Colonic mucosa (tissue), 4 donors: ENCODE measurements around the gene ACTL7B. TPM values are rescaled to one million over a fixed set of nuclear protein-coding genes. Genes with fewer than 3 reads are reported as not detected.
"Not testable (repeated sequence)": the region's sequence is repeated elsewhere in the genome, so short reads cannot be mapped to it uniquely, and the experiment has no call there.

Source experiments
- DNase-seq: peaks from one replicate; pipeline ENCODE4 v3.0.0-alpha.2; 2020
- H3K27ac ChIP-seq: fragments of 200-600 bp; one replicate; pipeline ENCODE4 v1.8.0; 2021
- H3K27me3 ChIP-seq: fragments of 200-600 bp; one replicate; pipeline ENCODE4 v1.8.0; 2021
- H3K36me3 ChIP-seq: fragments of 200-600 bp; one replicate; pipeline ENCODE4 v1.8.0; 2021
- H3K4me1 ChIP-seq: fragments of 200-600 bp; one replicate; pipeline ENCODE4 v1.8.0; 2021; ENCODE audit warnings: mild to moderate bottlenecking
- H3K4me3 ChIP-seq: fragments of 200-600 bp; one replicate; pipeline ENCODE4 v1.8.0; 2021
- H3K9ac ChIP-seq, 2 donors: one replicate each; pipeline ENCODE4 v1.7.0; 2013; ENCODE audit warnings: control low read depth in 2 of 2, low read depth in 2 of 2, low read length in 2 of 2
- H3K9me3 ChIP-seq: fragments of 200-600 bp; one replicate; pipeline ENCODE4 v1.8.0; 2021
- intact Hi-C: fragments of 100-400 bp; cut with DNase I; formaldehyde crosslinking; loops from one replicate; pipeline ENCODE4 v1.14.1; 2022
- total RNA-seq, 2 donors: library from RNA; stranded (reverse); fragmentation: NEBNext Ultra II Directional in 1 of 2; extraction: Animal tissue kit (Norgen Biotek cat#: 25700) in 1 of 2; gene quantifications; one replicate each; pipeline ENCODE4 v1.2.1, GENCODE V29; 2021
- TF ChIP-seq, protein P1 (sequence below): fragments of 200-600 bp; IDR thresholded peaks from one replicate; pipeline ENCODE4 v1.8.0; 2022; ENCODE audit warnings: antibody characterized with exemption, mild to moderate bottlenecking
- donor health status: healthy.
- donor health status: DM: no; HTN: no; CAD: no.
- donor health status: DM: no; HTN: no; CAD: no.

The ACTL7B gene
- total RNA-seq, 2 donors from 2014 or later = not detected

DNA sequence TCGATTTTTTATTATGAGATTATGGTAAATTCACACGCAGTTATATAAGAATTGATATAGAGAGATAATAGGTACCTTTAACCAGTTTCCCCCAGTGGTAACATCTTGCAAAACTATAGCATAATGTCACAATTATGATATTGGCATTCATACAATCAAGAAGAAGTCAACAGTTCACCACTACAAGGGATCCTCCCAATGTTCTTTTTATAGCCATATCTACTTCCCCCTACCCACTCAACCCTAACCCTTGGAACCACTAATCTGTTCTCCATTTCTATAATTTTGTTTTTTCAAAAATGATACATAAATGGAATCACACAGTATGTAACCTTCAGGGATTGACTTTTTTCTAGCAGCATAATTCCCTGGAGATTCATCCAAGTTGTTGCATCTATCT lies 9.8 kb downstream of the ACTL7B start:
- H3K27me3 ChIP-seq = no peaks in the 10 kb centered on the region
- TF ChIP-seq, protein P1, sequence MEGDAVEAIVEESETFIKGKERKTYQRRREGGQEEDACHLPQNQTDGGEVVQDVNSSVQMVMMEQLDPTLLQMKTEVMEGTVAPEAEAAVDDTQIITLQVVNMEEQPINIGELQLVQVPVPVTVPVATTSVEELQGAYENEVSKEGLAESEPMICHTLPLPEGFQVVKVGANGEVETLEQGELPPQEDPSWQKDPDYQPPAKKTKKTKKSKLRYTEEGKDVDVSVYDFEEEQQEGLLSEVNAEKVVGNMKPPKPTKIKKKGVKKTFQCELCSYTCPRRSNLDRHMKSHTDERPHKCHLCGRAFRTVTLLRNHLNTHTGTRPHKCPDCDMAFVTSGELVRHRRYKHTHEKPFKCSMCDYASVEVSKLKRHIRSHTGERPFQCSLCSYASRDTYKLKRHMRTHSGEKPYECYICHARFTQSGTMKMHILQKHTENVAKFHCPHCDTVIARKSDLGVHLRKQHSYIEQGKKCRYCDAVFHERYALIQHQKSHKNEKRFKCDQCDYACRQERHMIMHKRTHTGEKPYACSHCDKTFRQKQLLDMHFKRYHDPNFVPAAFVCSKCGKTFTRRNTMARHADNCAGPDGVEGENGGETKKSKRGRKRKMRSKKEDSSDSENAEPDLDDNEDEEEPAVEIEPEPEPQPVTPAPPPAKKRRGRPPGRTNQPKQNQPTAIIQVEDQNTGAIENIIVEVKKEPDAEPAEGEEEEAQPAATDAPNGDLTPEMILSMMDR = no peak
- no peak overlapping the region for H3K4me3 ChIP-seq
- no peaks in the 10 kb centered on the region for H3K36me3 ChIP-seq
- intact Hi-C loops = no loop called here
- no peaks in the 10 kb centered on the region for H3K9me3 ChIP-seq
- H3K9ac ChIP-seq = no peak overlapping the region
- H3K4me1 ChIP-seq = no peaks in the 10 kb centered on the region
- H3K27ac ChIP-seq = no peak overlapping the region
- DNase-seq = no peak

DNA sequence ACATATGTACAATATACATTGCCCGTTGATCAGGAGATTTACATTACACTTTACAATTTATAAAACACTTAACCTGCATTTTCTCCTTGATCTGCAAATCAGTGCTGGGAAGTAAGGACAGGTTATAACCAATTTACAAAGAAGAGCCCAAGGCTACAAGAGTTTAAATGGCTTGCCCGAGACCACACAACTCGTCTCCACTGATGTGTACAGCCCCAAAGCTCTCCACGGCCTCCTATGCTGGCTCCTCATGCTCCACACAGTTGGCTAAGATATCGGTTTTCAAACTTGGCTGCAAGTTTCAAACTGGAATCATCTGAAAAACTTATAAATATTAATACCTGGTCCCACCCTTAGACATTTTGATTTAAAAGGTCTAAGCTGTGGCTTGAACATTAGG lies 10.3 kb downstream of the ACTL7B start:
- Histone ChIP-seq H3K9me3 (no peaks in the 10 kb centered on the region), H3K36me3 (no peaks in the 10 kb centered on the region), H3K4me3 (no peak overlapping the region), H3K9ac (no peak overlapping the region), H3K27me3 (no peaks in the 10 kb centered on the region), H3K27ac (no peak overlapping the region), H3K4me1 (no peaks in the 10 kb centered on the region)
- TF ChIP-seq, protein P1 = no peak
- intact Hi-C loops = no loop called here
- DNase-seq = no peak

DNA sequence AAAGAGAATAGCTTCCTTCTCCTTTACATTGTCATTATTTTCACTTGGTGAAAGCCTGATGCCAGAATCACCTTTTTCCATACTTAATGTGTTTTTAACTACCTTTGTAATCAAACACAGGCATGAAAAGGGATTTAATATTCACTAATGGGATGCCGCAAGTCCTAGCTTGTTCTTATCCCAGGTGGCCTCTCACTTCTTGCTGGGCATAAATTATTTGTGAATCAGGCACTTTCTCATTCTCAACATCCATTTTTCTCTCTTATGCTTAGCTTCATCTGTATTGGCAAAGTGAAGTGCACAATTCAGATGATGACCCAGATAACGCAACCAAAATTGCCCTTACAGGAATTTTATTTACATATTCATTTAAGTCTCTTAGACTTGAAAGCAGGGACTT lies 10.9 kb downstream of the ACTL7B start:
- H3K4me1 ChIP-seq = no peaks in the 10 kb centered on the region
- intact Hi-C loops = no loop called here
- no peaks in the 10 kb centered on the region for H3K27me3 ChIP-seq
- H3K9ac ChIP-seq = no peak overlapping the region
- no peak for DNase-seq
- TF ChIP-seq, protein P1 = no peak
- no peak overlapping the region for H3K4me3 ChIP-seq
- no peaks in the 10 kb centered on the region for H3K36me3 ChIP-seq
- no peaks in the 10 kb centered on the region for H3K9me3 ChIP-seq
- H3K27ac ChIP-seq = no peak overlapping the region

DNA sequence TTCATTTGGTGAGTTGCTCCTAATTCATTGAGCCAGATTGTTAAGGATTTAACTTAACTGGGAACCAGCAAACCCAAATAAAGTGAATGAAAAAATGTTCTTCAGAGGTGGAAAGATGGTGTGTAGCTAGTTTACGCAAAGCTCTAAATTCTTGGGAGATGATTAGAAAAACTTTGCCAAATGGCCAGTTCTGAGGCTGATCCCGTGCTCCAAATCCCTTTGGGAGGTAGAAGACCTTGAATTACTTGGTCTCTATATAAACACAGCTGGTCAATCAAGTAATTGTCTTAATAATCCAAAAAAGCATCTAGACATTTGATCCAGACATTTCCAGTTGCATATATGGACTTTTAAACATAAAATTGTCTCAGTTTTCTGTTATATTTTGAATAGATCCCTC lies 11.4 kb downstream of the ACTL7B start:
- Histone ChIP-seq H3K4me3 (no peak overlapping the region), H3K4me1 (no peaks in the 10 kb centered on the region), H3K27ac (no peak overlapping the region), H3K27me3 (no peaks in the 10 kb centered on the region), H3K36me3 (no peaks in the 10 kb centered on the region), H3K9me3 (no peaks in the 10 kb centered on the region), H3K9ac (no peak overlapping the region)
- no peak for DNase-seq
- intact Hi-C loops = no loop called here
- TF ChIP-seq, protein P1 = no peak

DNA sequence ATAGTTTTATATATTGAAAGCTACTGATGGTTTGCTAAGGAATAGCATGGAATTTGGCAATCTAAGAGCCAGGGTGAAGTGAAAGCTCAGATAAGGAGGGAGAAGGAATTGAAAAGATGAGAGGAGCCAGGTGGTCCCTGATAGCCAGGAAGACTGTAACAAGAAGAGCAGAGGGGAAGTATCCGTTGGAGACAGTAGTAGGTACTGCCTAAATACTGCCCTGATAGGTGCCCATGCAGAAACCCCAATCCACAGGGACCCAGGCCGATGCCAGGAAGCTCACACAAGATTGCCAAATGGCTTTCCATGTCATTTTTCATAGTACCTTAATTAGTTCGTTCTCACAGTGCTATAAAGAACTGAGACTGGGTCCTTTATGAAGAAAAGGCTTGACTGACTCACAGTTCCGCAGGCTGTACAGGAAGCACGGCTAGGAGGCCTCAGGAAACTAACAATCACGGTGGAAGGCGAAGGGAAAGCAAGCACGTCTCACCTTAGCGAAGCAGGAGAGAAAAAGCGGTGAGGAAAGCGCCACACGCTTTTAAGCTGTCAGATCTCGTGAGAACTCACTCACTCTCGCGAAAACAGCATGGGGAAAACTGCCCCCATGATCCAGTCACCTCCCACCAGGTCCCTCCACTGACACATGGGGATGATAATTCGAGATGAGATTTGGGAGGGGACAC lies 13.0 kb downstream of the ACTL7B start:
- Histone ChIP-seq H3K27me3 (no peaks in the 10 kb centered on the region), H3K4me1 (no peaks in the 10 kb centered on the region), H3K9me3 (no peaks in the 10 kb centered on the region), H3K27ac (no peak overlapping the region), H3K4me3 (no peak overlapping the region), H3K9ac (no peak overlapping the region), H3K36me3 (no peaks in the 10 kb centered on the region)
- no peak for DNase-seq
- intact Hi-C loops = no loop called here
- TF ChIP-seq, protein P1 = no peak

DNA sequence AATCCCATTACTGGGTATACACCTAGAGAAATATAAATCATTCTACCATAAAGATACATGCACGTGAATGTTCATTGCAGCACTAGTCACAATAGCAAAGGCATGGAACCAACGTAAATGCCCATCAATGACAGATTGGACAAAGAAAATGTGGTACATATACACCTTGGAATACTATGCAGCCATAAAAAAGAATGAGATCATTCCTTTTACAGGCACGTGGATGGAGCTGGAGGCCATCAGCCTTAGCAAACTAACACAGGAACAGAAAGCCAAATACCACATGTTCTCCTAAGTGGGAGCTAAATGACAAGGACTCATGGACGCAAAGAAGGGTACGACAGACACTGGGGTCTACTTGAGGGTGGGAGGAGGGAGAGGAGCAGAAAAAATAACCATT lies 16.2 kb downstream of the ACTL7B start:
- H3K27ac ChIP-seq, H3K9me3 ChIP-seq, H3K9ac ChIP-seq, DNase-seq, intact Hi-C loops, H3K27me3 ChIP-seq, H3K4me1 ChIP-seq, H3K4me3 ChIP-seq, H3K36me3 ChIP-seq: not testable (repeated sequence)
